Amniotic epithelial cell (primary cell): ENCODE results near the gene TMEM156.

Experiments used
- DNase-seq: peaks from one replicate; pipeline ENCODE4 v3.0.0-alpha.2; 2010; ENCODE audit warnings: low read depth

Gene TMEM156

GRCh38 chr4:38957261-38957815, 74.9 kb downstream of the TMEM156 start:
- no peak for DNase-seq

GRCh38 chr4:38955957-38956356, 76.3 kb downstream of the TMEM156 start:
- no peak for DNase-seq

- DNase-seq, result no peak
These were observed 77.5 kb downstream of the TMEM156 start for GRCh38 chr4:38954727-38955126.

GRCh38 chr4:38952017-38952416, 80.2 kb downstream of the TMEM156 start:
- no peak for DNase-seq

- DNase-seq, result no peak
These were observed 80.6 kb downstream of the TMEM156 start for GRCh38 chr4:38951598-38951997.

GRCh38 chr4:38950734-38951133, 81.5 kb downstream of the TMEM156 start:
- no peak for DNase-seq

- peak; percentile 37 for DNase-seq
These were observed 82.0 kb downstream of the TMEM156 start for GRCh38 chr4:38950159-38950558.

GRCh38 chr4:38949411-38950051, 82.7 kb downstream of the TMEM156 start:
- peak; percentile 52 for DNase-seq

GRCh38 chr4:38948551-38948950, 83.7 kb downstream of the TMEM156 start:
- DNase-seq, result peak; percentile 94

GRCh38 chr4:38946919-38947318, 85.3 kb downstream of the TMEM156 start:
- no peak for DNase-seq

- no peak for DNase-seq
These were observed 87.8 kb downstream of the TMEM156 start for GRCh38 chr4:38944440-38944839.

GRCh38 chr4:38943343-38943742, 88.9 kb downstream of the TMEM156 start:
- DNase-seq, result no peak

- DNase-seq, result peak; percentile 32
These were observed 90.3 kb downstream of the TMEM156 start for GRCh38 chr4:38941906-38942305.

GRCh38 chr4:38940476-38940875, 91.7 kb downstream of the TMEM156 start:
- no peak for DNase-seq

GRCh38 chr4:38939165-38939564, 93.0 kb downstream of the TMEM156 start:
- DNase-seq, result no peak

- DNase-seq, result no peak
These were observed 96.7 kb downstream of the TMEM156 start for GRCh38 chr4:38935391-38936073.

GRCh38 chr4:38931125-38931524, 101.1 kb downstream of the TMEM156 start:
- no peak for DNase-seq

- no peak for DNase-seq
These were observed 101.5 kb downstream of the TMEM156 start for GRCh38 chr4:38930707-38931106.

GRCh38 chr4:38930204-38930603, 102.0 kb downstream of the TMEM156 start:
- DNase-seq, result no peak

GRCh38 chr4:38928974-38929373, 103.2 kb downstream of the TMEM156 start:
- DNase-seq, result no peak

- DNase-seq, result no peak
These were observed 103.6 kb downstream of the TMEM156 start for GRCh38 chr4:38928568-38928967.

GRCh38 chr4:38926896-38927295, 105.3 kb downstream of the TMEM156 start:
- no peak for DNase-seq
